Peyer's patch (tissue), 4 donors: ENCODE measurements around the gene HEXIM2. TPM values are rescaled to one million over a fixed set of nuclear protein-coding genes. Genes with fewer than 3 reads are reported as not detected.

Experiments
- DNase-seq, 3 donors: peaks; one replicate each; pipeline ENCODE4 v3.0.0-alpha.2; 2017 to 2019
- H3K27ac ChIP-seq, 4 donors: fragments of 200-600 bp; sonication (generic); one replicate each; pipeline ENCODE4 v1.5.1; 2016 to 2019
- H3K27me3 ChIP-seq, 2 donors: fragments of 200-600 bp; sonication (generic); one replicate each; pipeline ENCODE4 v1.5.1; 2019
- H3K36me3 ChIP-seq, 3 donors: fragments of 200-600 bp; sonication (generic); one replicate each; pipeline ENCODE4 v1.5.1; 2016 to 2019
- H3K4me1 ChIP-seq, 4 donors: fragments of 200-600 bp; sonication (generic); one replicate each; pipeline ENCODE4 v1.5.1; 2016 to 2019
- H3K4me3 ChIP-seq, 4 donors: fragments of 200-600 bp; sonication (generic); 1 replicate in 3 of 4; 2 replicates in 1 of 4; pipeline ENCODE4 v1.5.1; 2016 to 2019; ENCODE audit warnings: mild to moderate bottlenecking in 1 of 4
- H3K9me3 ChIP-seq, 4 donors: fragments of 200-600 bp; sonication (generic); one replicate each; pipeline ENCODE4 v1.5.1; 2016 to 2019; ENCODE audit warnings: mild to moderate bottlenecking in 1 of 4
- POLR2A ChIP-seq, 2 donors: fragments of 450-650 bp; IDR thresholded peaks; one replicate each; pipeline ENCODE4 v1.5.1; 2017; ENCODE audit warnings: antibody characterized with exemption in 2 of 2, mild to moderate bottlenecking in 2 of 2, moderate library complexity in 2 of 2
- total RNA-seq, 4 donors: library from RNA; depleted of rRNA; stranded (reverse); fragments of >200 nt; gene quantifications; one replicate each; pipeline ENCODE4 v1.1.0, GENCODE V29; 2016
- TF ChIP-seq, protein P1 (sequence below), 6 experiments: fragments of 450-650 bp in 4 of 6; fragments of 200-600 bp in 2 of 6; sonication (generic) in 1 of 6; IDR thresholded peaks; one replicate each; pipeline ENCODE4 v1.5.1; 2017 to 2019; ENCODE audit warnings: antibody characterized with exemption in 6 of 6, mild to moderate bottlenecking in 3 of 6, moderate library complexity in 1 of 6

Gene HEXIM2
- total RNA-seq, 4 donors from 2014 or later, result 8.4 to 28.9 (median 11.2) TPM

DNA sequence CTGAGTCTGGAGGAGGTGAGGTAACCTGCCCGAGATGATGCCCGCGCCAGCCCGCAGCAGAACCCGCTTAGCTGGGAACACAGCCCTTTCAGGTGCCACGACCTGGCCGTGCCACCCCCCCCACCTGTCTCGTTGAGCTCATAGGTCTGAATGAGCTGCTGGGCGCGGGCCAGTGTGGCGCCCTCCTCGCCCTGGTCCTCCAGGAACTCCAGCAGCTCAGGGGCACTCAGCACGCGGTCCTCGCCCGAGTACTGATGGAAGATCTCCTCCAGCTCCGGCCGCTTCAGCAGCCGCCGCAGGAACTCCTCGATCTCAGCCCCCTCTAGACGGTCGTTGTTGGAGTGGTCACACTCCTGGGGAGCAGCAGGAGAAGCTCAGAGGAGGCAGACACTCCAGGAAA lies 43.0 kb upstream of the HEXIM2 start:
- Histone ChIP-seq H3K27ac (no peak overlapping the region), H3K9me3 (no peaks in the 10 kb centered on the region), H3K4me3 (no peak overlapping the region), H3K4me1 (peaks cover 0 to 17% (median 2%) of the 10 kb centered on the region in 4 donors), H3K36me3 (peaks cover 0 to 4% (median 0%) of the 10 kb centered on the region in 3 donors), H3K27me3 (no peaks in the 10 kb centered on the region)
- TF ChIP-seq, protein P1, sequence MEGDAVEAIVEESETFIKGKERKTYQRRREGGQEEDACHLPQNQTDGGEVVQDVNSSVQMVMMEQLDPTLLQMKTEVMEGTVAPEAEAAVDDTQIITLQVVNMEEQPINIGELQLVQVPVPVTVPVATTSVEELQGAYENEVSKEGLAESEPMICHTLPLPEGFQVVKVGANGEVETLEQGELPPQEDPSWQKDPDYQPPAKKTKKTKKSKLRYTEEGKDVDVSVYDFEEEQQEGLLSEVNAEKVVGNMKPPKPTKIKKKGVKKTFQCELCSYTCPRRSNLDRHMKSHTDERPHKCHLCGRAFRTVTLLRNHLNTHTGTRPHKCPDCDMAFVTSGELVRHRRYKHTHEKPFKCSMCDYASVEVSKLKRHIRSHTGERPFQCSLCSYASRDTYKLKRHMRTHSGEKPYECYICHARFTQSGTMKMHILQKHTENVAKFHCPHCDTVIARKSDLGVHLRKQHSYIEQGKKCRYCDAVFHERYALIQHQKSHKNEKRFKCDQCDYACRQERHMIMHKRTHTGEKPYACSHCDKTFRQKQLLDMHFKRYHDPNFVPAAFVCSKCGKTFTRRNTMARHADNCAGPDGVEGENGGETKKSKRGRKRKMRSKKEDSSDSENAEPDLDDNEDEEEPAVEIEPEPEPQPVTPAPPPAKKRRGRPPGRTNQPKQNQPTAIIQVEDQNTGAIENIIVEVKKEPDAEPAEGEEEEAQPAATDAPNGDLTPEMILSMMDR (IDR thresholded peaks at IDR 0.05), result no peak
- TF ChIP-seq POLR2A (IDR thresholded peaks at IDR 0.05), result no peak
- DNase-seq, result no peak

DNA sequence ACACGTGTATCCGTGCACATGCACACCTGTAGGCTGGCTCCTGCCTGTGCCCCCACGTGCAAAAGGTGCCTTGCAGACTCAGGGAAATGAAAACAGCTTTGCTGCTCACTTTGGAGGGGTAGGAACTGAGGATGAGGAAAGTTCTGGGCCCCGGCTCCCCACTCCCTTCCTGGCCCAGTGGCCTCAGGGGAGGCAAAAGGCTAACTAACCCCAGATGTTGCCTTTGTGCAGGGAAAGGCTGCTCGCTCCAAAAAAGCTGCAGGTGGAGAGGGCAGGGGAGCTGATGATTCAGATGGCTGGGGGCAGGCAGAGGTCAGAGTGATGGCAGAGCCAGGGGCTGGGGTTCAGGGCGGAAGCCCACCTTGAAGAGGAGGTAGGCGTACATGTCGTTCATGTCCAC lies 41.7 kb upstream of the HEXIM2 start:
- no peaks in the 10 kb centered on the region for H3K9me3 ChIP-seq
- DNase-seq, result no peak
- TF ChIP-seq, protein P1 (IDR thresholded peaks at IDR 0.05), result no peak
- TF ChIP-seq POLR2A (IDR thresholded peaks at IDR 0.05), result no peak
- peaks cover 0 to 27% (median 6%) of the 10 kb centered on the region in 4 donors for H3K4me1 ChIP-seq
- H3K27ac ChIP-seq, result no peak overlapping the region
- H3K4me3 ChIP-seq, result no peak overlapping the region
- no peaks in the 10 kb centered on the region for H3K27me3 ChIP-seq
- peaks cover 0 to 4% (median 0%) of the 10 kb centered on the region in 3 donors for H3K36me3 ChIP-seq

DNA sequence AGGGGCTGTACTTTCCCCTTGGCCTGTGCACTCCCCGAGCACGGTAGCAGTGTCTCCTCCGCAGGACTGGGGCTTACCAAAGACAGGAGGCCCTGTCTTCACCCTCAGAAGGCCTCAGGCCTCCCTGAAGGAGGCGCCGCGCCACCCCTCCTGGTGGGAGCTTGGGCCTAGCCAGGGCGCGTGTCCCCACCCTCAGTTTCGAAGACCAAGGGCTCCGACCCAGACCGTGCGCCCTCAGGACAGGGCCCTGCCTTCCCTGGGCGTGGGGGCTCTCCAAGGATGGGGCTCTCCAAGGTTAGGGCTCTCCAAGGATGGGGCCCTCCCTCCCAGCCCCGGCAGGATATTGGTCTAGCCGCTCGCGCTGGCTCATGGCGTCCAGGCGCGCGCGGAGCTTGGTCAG lies 41.1 kb upstream of the HEXIM2 start:
- Histone ChIP-seq H3K9me3 (no peaks in the 10 kb centered on the region), H3K27ac (no peak overlapping the region), H3K36me3 (peaks cover 0 to 4% (median 0%) of the 10 kb centered on the region in 3 donors), H3K27me3 (no peaks in the 10 kb centered on the region), H3K4me3 (no peak overlapping the region), H3K4me1 (peaks cover 0 to 27% (median 6%) of the 10 kb centered on the region in 4 donors)
- DNase-seq, result no peak
- TF ChIP-seq, protein P1 (IDR thresholded peaks at IDR 0.05), result no peak
- TF ChIP-seq POLR2A (IDR thresholded peaks at IDR 0.05), result no peak

DNA sequence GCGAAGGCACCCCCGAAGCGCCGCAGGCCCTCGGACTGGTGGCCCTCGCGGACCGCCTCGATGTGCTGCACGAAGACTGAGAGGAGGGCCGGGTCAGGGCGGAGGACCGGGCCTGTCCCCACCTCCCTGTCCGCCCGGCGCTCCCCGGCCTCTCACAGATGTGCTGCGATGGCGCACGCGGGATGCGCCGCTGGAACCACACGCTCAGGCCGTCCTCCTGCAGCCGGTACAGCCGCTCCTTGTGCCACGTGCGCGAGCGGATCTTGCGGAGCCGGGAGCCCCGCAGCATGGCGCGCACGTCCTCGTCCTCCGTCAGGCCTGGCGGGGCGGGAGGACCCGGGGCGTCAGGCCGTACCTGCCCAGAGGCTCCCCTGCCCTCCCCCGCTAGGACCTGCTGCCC lies 40.6 kb upstream of the HEXIM2 start:
- no peak overlapping the region for H3K27ac ChIP-seq
- no peak for DNase-seq

DNA sequence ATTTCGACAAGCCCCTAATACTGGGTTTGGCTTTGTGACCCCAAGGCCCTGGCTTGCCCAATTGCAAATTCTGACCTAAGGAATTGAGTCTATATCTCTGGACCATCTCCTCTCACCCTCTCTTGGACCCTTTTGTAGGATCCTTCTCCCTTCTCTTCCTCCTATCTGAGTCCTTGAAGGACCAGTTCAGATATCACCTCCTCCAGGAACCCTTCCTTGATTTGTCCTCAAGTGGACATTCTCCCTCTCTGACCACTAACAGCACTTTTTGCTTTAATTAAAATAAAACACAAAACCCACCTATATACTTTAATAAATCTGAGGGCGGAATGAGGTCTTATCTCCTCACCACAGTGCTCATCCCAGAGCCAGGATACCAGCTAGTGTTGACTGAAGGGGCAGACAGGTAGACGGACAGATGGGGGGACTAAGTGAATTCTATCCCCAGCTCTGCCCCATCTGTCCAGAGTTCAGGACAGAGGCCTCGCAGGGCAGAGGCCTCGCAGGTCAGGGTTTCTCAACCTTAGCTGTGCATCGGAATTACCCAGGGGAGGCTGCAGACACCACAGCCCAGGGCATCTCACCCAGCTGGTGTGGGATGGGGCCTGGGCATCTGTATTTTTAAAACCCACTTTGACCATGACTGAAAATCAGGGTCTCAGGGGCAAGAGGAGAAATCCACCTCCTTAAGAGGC lies 38.5 kb upstream of the HEXIM2 start:
- Histone ChIP-seq H3K4me1 (peaks cover 0 to 39% (median 6%) of the 10 kb centered on the region in 4 donors), H3K36me3 (no peaks in the 10 kb centered on the region), H3K27ac (peak overlapping the region in 1 of 4 donors; percentile 83), H3K4me3 (no peak overlapping the region), H3K9me3 (no peaks in the 10 kb centered on the region), H3K27me3 (no peaks in the 10 kb centered on the region)
- DNase-seq, result no peak
- no peak for TF ChIP-seq POLR2A (IDR thresholded peaks at IDR 0.05)
- TF ChIP-seq, protein P1 (IDR thresholded peaks at IDR 0.05), result no peak

More for the DNA sequence above, 40.6 kb upstream of the HEXIM2 start:
- H3K27me3 ChIP-seq, result no peaks in the 10 kb centered on the region
- H3K4me1 ChIP-seq, result peaks cover 0 to 27% (median 6%) of the 10 kb centered on the region in 4 donors
- no peak overlapping the region for H3K4me3 ChIP-seq
- no peaks in the 10 kb centered on the region for H3K9me3 ChIP-seq
- peaks cover 0 to 4% (median 0%) of the 10 kb centered on the region in 3 donors for H3K36me3 ChIP-seq
- TF ChIP-seq, protein P1 (IDR thresholded peaks at IDR 0.05), result no peak
- no peak for TF ChIP-seq POLR2A (IDR thresholded peaks at IDR 0.05)
